NT2/D1 (cell line): ENCODE measurements around the gene CLEC16A.

Source experiments
- SUZ12 ChIP-seq: IDR thresholded peaks from 2 replicates; pipeline ENCODE4 v1.6.1; 2011; ENCODE audit not compliant: insufficient read length, insufficient read depth; ENCODE audit errors: extremely low read depth
- YY1 ChIP-seq: IDR thresholded peaks from 2 replicates; pipeline ENCODE4 v1.6.1; 2011; ENCODE audit not compliant: insufficient read length, insufficient read depth
- ZNF274 ChIP-seq: IDR thresholded peaks from 2 replicates; pipeline ENCODE4 v1.6.1; 2011; ENCODE audit warnings: mild to moderate bottlenecking, low read depth, low read length

DNA sequence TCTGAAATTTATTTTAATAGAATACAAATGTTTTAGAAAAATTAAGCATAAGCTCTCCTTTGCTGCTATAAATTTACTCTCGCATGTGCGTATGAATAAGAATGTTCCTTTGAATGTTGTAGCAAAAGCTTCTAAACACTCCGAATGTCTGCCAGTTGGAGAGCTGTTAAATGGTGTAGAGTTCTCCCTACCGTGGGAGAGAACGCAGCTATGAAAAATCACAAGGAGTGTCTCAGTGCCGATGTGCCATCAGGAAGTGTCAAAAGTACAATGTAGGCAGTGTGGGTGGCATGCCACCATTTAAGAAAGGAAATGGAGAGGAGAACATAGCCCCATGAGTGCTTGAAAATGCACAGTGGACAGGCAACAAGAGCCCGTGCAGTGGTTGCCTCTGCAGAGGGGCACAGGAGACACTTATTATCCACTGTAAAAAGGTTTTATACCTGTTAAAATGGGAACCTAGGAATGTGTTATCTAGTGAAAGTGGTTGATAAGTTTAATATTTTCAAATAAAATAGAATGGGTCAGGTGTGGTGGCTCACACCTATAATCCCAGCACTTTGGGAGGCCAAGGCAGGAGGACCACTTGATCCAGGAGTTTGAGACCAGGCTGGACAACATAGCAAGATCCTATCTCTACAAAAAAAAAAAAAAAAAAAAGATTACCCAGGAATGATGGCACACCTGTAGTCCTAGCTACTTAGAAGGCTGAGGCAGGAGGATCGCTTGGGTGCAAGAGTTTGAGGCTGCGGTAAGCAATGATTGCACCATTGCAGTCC is 167.7 kb downstream of the CLEC16A start:
- no peak for TF ChIP-seq YY1
- TF ChIP-seq ZNF274: no peak
- TF ChIP-seq SUZ12: no peak
